ENCODE results near the gene PGF. TPM values are rescaled to one million over a fixed set of nuclear protein-coding genes. Genes with fewer than 3 reads are reported as not detected.

PGF gene
- polyA plus RNA-seq, 3 donors from 2014 or later = 0.06 to 0.07 TPM; not detected in 1

DNA sequence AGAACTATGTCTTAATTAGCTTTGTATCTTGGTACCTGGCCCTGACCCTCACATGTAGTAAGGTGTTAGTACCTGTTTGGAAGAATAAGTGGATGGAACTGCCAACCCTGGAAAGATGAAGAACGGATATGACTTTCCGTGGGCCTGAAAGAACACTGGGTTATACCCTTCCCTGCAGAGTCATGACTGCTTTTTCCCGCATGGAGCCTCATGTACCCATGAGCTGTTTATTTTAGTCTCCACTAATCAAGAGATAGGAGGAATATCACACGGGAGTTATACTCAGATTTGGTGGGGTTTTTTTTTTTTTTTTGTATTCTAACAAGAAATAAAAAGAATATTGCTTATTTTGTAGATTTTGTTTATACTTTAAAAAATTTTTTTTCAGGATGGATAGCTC is 57.8 kb downstream of the PGF start:
- peaks cover 0 to 2% (median 0%) of the 10 kb centered on the region in 3 donors for H3K27me3 Mint-ChIP-seq (ENCODE audit: low read depth in 3 of 3)
- H3K36me3 Mint-ChIP-seq = peaks cover 16 to 62% (median 42%) of the 10 kb centered on the region in 3 donors
- H3K4me3 Mint-ChIP-seq = no peak overlapping the region
- DNase-seq = no peak
- no peaks in the 10 kb centered on the region for H3K9me3 Mint-ChIP-seq
- H3K27ac Mint-ChIP-seq = peak overlapping the region in 2 of 6 donors; percentile 8 to 61
- peaks cover 0 to 2% of the 10 kb centered on the region in 2 donors for H3K4me1 Mint-ChIP-seq

DNA sequence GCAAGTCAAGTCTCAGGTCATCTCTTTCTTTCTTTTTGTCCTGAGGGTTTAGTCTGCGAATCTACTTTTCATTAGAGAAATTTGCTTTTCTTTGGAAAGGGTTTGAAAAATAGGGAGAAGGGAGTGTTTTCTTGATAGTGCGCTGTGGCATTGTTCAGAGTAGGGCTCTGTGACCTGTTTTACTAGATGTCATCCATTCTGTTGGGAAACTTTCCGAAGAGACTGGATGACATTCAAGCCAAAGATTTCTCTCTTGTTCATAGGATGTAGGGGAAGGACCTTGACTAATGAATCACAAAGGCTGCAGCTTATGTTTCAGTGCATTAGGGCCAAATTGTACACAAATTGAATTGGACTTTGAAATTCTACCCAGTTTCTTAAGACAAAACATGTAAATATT is 59.0 kb downstream of the PGF start:
- peak overlapping the region in 3 of 6 donors; percentile 18 to 51 (median 30) for H3K27ac Mint-ChIP-seq
- no peaks in the 10 kb centered on the region for H3K9me3 Mint-ChIP-seq
- H3K27me3 Mint-ChIP-seq (ENCODE audit: low read depth in 3 of 3) = peaks cover 0 to 2% (median 0%) of the 10 kb centered on the region in 3 donors
- peaks cover 0 to 2% of the 10 kb centered on the region in 2 donors for H3K4me1 Mint-ChIP-seq
- DNase-seq = no peak
- H3K36me3 Mint-ChIP-seq = peaks cover 19 to 53% (median 42%) of the 10 kb centered on the region in 3 donors
- H3K4me3 Mint-ChIP-seq = no peak overlapping the region

DNA sequence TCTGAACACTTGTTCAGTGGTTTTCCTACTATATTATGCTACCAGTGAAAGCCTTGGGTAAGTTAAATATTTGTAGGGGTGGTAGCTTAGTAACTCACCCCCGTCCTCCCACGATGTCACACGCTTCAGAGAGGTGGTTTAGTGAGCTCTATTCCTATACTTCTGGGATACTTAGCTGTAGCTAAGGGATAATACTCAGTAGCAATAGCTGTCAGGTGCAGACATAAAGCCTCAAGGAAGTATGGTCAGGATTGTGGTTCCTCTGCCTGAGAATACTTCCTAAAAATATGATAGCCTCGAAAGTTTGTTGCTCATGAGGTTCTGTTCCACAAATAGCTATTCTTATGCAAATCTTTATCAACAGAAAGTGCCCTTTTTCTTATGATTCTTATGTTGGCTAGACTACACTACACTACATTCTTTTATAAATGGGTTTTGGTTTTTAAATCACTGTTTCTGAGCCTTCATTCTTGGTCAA is 61.7 kb downstream of the PGF start:
- no peak for DNase-seq
- Mint-ChIP-seq H3K27me3 (ENCODE audit: low read depth in 3 of 3) (no peaks in the 10 kb centered on the region), H3K4me1 (peaks cover 2 to 11% of the 10 kb centered on the region in 2 donors), H3K9me3 (no peaks in the 10 kb centered on the region), H3K27ac (peak overlapping the region in 1 of 6 donors; percentile 12), H3K4me3 (no peak overlapping the region), H3K36me3 (peaks cover 20 to 48% (median 27%) of the 10 kb centered on the region in 3 donors)

DNA sequence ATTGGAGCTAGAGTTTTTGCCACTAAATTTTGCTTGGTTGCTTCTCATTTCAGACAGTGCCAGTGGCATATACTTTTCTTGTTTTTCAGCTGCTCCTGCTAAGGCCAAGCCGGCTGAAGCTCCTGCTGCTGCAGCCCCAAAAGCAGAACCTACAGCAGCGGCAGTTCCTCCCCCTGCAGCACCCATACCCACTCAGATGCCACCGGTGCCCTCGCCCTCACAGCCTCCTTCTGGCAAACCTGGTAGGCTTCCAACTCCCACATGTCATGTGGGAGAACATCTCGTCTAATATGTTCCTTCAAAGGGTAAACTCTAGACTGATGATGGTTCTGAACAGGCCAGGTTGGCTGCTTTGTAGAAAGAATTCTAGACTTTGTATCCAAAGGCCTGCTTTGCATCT is 62.7 kb downstream of the PGF start:
- DNase-seq = no peak
- no peak overlapping the region for H3K4me3 Mint-ChIP-seq
- H3K36me3 Mint-ChIP-seq = peaks cover 20 to 41% (median 22%) of the 10 kb centered on the region in 3 donors
- no peaks in the 10 kb centered on the region for H3K9me3 Mint-ChIP-seq
- H3K27ac Mint-ChIP-seq = peak overlapping the region in 1 of 6 donors; percentile 55
- peaks cover 11 to 20% of the 10 kb centered on the region in 2 donors for H3K4me1 Mint-ChIP-seq
- no peaks in the 10 kb centered on the region for H3K27me3 Mint-ChIP-seq (ENCODE audit: low read depth in 3 of 3)

DNA sequence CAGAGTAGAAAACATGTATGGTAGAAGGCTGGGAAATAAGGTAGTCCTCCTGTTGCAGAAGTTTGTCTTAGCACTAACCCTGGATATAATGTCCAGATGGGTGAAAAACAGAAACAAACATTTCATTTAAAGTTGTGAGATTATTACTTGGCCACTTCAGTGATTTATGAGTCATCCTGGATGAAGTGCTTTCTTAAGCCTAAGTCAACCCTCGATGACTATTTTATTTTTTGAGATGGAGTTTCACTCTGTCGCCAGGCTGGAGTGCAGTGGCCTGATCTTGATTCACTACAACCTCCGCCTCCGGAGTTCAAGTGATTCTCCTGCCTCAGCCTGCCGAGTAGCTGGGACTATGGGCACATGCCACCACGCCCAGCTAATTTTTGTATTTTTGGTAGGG is 63.5 kb downstream of the PGF start:
- H3K36me3 Mint-ChIP-seq = peaks cover 16 to 37% (median 22%) of the 10 kb centered on the region in 3 donors

More for the DNA sequence above, 63.5 kb downstream of the PGF start:
- no peaks in the 10 kb centered on the region for H3K9me3 Mint-ChIP-seq
- H3K27ac Mint-ChIP-seq = no peak overlapping the region
- H3K4me1 Mint-ChIP-seq = peaks cover 13 to 25% of the 10 kb centered on the region in 2 donors
- no peak overlapping the region for H3K4me3 Mint-ChIP-seq
- no peaks in the 10 kb centered on the region for H3K27me3 Mint-ChIP-seq (ENCODE audit: low read depth in 3 of 3)
- DNase-seq = no peak

Other genes starting within 250 kb of the PGF start
- gene AREL1, start 242.5 kb downstream of the PGF start, polyA plus RNA-seq = 10 to 100 TPM; 11.9 to 30.6 (median 14.0) TPM
- gene FCF1, start 242.5 kb downstream of the PGF start, polyA plus RNA-seq = 10 to 100 TPM; 25.9 to 34.2 (median 31.8) TPM
- 10 to 100 TPM in 1 of 3 donors, 1 to 10 TPM in 2; 3.8 to 17.2 (median 4.8) TPM for gene YLPM1, start 192.3 kb downstream of the PGF start, polyA plus RNA-seq
- 1 to 10 TPM in 1 of 3 donors, not detected in 2; 1.7 TPM for gene PROX2, start 79.5 kb downstream of the PGF start, polyA plus RNA-seq
- 10 to 100 TPM in 1 of 3 donors, 1 to 10 TPM in 2; 7.7 to 13.1 (median 9.0) TPM for gene DLST, start 73.7 kb downstream of the PGF start, polyA plus RNA-seq
- 1 to 10 TPM in 1 of 3 donors, under 1 TPM in 1, not detected in 1; 0.34 to 1.3 TPM for gene RPS6KL1, start 32.3 kb downstream of the PGF start, polyA plus RNA-seq
- gene EIF2B2, start 47.3 kb upstream of the PGF start, polyA plus RNA-seq = 10 to 100 TPM; 32.6 to 64.5 (median 57.4) TPM
- 10 to 100 TPM in 1 of 3 donors, 1 to 10 TPM in 1, under 1 TPM in 1; 0.38 to 12.9 (median 6.3) TPM for gene MLH3, start 95.9 kb upstream of the PGF start, polyA plus RNA-seq
- 10 to 100 TPM; 14.1 to 19.6 (median 15.4) TPM for gene ACYP1, start 108.4 kb upstream of the PGF start, polyA plus RNA-seq
- under 1 TPM in 1 of 3 donors, not detected in 2; 0.58 TPM for gene ZC2HC1C, start 114.0 kb upstream of the PGF start, polyA plus RNA-seq
- 10 to 100 TPM; 10.4 to 15.2 (median 12.4) TPM for gene NEK9, start 171.5 kb upstream of the PGF start, polyA plus RNA-seq
- gene TMED10, start 221.0 kb upstream of the PGF start, polyA plus RNA-seq = 100 to 1,000 TPM; 379 to 442 (median 439) TPM

Measured in immature natural killer cell (primary cell).